ENCODE data around the gene RCSD1.
A peak's percentile ranks its signal among the peaks of the same experiment; 100 is the strongest.
"Not testable (repeated sequence)": the region's sequence is repeated elsewhere in the genome, so short reads cannot be mapped to it uniquely, and the experiment has no call there.

The RCSD1 gene

DNA sequence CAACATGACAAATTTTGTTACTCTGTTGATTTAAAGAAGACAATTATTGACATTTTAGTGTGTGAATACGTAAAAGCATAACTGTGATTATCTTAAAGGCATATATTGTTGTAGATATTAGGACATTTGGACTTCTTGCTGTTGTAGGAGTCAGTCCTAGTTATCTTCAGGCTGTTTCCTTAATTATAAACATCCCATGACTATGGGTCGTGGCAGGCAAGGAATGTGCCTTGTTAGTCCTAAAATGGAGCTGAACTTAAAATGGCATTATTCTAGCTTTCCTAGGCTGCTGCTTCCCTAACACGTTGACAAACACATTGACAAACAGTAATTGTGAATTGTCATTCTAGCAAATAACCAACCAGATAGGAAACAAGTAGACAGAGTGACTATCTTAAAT, 87.3 kb downstream of the RCSD1 start:
- no peak for DNase-seq

DNA sequence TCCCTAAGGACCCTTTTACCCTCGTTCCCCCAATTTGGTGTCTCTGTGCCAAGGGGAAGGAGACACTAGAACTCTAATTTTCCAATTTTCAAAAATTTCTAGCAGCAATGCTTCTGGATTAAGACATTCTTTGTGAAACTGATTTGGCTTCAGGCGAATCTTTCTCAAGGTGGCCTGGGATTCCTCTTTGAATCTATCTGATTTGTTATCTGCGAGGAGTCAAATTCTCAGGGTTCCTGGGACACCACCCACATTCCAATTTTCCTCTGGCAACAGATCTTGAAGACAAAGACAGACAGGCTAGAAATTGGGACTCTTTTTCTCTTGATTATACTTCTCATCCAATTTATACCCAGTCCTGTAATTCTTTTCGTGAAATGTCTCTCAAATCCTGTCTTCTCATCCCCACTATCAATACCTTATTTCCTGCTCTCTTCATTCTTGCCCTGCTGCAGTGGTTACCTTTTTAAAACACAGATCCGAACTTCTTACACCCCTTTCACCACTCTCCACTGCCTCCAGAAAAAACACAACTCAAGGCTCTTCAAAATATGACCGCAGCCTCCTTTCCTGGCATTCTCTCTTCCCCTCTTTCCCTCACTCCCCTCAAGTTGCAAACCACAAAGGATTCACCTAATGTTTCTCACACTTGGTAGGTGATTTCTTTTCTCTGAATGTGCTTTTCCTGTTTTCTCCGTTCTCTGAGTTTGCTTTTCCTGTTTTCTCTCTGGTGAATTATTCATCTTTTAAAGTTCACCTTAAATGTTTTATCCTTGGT, 89.1 kb downstream of the RCSD1 start:
- no peak for DNase-seq

DNA sequence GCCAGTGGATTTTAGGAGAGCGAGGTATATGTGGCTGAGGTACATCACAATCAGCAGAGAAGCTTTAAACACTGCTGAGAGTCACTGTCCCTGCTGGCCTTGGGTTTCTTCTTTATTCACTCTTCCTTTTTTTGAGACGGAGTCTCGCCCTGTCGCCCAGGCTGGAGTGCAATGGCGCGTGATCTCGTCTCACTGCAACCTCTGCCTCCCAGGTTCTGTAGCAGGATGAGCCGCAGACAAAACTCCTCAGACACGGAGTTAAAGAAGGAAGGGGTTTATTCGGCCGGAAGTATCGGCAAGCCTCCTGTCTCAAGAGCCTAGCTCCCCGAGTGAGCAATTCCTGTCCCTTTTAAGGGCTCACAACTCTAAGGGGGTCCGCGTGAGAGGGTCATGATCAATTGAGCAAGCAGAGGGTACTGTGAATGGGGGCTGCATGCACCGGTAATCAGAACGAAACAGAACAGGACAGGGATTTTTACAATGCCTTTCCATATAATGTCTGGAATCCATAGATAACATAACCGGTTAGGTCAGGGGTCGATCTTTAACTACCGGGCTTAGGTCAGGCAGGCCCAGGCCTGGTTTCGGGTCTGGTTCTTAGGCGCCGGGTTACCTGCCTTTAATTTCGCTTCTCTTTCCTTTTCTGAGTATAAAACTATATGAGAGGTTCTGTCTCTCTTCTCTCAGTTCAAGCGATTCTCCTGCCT, 89.8 kb downstream of the RCSD1 start:
- not testable (repeated sequence) for DNase-seq

DNA sequence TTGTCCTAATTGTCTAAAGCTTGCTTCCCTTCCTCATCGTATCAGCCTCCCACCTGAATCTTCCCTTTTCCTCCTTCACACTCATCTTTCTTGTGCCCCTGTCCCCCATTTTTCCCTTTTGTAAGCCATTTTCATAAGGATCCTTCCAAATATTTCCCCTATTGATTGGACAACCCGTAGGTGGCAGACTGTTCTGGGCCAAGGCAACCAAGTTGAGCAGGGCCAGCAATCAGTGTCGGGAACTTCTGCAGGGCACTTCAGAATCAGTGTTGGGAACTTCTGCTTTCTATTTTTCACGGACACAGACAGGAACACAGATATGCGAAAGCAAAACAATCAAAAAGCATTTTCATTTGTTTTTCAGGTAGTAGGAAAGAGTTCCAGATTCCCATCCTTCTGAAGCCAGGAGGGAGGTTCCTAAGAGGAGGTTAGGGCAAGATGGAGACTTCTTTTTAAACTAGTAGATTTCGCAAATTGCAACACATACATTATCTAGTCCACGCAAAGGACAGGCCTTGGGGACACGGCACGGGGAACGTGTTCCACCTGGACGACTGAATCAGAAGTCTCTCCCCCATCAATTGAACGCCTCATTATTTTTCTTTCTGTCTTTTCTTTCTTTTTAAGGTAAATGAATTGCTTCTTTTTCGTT, 91.1 kb downstream of the RCSD1 start:
- no peak for DNase-seq

DNA sequence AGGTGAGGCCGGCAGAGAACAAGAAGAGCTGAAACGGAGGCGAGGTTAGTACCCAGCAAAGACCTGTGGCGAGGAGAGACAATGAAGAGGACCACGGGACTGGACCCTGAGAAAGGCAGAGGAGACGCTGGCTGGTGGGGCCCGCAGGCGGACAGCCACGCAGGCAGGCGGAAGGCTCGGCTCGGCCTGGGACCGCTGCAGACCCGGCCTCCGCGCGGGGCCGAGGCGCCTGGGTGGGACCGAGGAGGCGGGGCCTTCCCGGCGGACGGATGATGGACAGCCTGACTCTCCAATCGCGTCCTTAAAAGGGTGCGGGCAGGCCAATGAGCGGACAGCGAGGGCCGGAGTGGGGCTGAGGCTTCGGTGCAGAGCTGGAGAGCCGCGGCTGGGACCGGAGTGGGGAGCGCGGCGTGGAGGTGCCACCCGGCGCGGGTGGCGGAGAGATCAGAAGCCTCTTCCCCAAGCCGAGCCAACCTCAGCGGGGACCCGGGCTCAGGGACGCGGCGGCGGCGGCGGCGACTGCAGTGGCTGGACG, 91.7 kb downstream of the RCSD1 start, which contains the start of gene MPZL1:
TSS of gene MPZL1 (plus strand) at position 366 of the 535 bp plus-strand sequence. CDS start 170 bp downstream, outside the sequence.
- peak; percentile 76 to 91 for DNase-seq

DNA sequence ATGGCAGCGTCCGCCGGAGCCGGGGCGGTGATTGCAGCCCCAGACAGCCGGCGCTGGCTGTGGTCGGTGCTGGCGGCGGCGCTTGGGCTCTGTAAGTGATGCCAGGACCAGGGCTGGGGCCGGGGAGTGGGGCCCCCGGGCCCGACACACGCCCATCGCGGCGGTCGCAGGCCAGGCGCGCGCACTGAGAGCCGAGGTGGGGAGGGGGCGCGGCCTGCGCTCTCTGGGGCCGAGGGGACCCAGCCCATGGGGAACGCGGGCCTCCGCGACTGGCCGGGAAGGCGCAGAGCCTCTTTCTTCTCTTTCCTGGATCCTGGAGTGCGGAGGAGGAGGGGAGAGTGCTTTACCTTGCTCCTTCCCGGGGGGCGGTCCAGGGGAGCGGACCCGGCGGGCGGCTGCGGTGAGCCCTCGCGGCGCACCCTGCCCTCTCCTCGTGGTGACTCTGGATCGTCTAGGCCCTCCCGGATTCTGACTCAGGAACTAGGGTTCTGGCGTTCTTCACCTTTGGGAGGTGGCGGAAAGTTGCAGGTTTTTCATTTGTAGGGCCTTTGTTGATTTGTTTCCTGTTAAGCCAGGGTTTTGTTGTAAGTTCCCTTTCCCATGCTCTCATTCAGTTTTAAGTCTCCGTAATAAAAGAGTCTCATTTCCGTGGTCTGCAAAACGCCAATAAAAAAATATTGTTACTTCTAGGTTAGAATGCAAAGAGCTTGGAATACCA, 92.3 kb downstream of the RCSD1 start:
- no peak for DNase-seq

DNA sequence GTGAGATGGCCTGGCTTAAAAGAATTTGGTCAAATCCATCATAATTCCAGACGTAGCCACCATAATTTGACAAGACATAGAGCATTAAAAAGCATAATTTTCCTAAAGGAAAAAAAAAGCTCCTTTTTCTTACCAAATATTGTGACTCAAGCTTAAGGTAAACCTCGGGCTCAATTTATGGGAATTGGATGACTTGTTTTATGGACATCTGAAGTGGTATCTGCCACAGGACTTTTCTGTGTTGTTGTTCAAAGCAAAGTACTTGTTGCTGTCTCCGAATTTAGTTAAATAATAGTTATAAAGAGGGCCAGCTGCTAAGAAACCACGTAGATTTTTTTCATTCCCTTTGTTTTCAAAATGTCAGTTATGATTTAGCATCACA, 92.8 kb downstream of the RCSD1 start:
- no peak for DNase-seq

DNA sequence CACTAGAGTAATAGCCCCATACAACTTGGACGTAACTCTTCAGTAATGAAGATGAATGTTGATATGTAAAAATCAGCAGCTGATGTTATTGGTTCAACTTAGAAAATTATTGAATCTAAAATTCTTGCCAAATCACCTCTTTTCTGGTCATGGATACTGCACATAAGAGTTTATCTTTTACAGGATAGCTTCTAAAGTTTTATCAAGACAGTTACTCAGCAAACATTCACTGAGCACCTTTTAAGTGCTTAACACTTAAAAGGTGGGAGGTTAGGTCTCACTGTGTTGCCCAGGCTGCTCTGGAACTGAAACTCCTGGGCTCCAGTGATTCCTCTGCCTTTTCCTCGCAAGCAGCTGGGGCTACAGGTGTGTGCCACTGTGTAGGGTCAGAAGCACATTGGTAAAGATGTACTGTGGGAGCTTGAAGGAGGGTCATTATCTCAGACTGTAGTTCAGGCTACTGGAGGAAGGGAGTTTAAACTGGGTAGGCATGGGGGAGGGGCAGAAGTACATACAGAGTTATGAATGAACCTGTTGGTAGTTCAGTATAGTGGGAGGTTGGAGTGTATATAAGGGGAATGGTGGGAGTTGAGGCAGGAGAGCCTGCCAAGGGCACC, 93.8 kb downstream of the RCSD1 start:
- DNase-seq = no peak

DNA sequence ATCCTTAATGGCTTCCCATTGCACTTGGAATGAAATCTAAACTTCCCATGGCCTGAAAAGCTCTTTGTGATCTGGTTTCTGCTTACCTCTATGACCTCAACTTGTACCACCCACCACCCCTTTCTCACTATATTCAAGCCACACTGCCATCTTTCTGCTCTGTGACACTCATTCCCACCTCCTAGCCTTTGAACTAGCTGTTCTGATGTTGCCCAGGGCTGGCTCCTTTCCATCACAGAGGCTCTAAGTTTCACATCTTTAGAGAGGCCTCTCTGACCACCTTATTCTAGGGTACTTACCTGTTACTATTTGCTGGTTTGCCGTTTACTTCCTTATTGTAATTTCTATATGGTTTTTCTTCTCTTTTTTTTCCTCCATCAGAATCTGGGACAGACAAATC, 96.0 kb downstream of the RCSD1 start:
- DNase-seq = no peak

DNA sequence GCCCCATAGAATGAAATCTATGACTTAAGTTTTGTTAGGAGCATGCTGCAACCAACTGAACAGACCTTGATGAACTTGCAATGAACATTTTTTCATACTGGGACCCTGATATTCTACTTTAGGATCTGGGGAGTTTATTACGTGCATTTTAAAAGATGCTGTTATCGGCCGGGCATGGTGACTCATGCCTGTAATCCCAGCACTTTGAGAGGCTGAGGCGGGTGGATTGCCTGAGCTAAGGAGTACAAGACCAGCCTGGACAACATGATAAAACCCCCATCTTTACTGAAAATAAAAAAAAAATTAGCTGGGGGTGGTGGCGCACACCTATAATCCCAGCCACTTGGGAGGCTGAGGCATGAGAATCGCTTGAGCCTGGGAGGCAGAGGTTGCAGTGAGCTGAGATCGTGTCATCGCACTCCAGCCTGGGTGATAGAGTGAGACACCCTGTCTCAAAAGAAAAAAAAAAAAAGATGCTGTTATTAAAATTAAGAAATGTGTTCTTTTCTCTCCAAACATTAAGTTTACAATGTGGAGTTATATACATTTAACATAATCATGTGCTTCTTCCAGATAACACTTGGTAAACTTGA, 98.9 kb downstream of the RCSD1 start:
- no peak for DNase-seq

DNA sequence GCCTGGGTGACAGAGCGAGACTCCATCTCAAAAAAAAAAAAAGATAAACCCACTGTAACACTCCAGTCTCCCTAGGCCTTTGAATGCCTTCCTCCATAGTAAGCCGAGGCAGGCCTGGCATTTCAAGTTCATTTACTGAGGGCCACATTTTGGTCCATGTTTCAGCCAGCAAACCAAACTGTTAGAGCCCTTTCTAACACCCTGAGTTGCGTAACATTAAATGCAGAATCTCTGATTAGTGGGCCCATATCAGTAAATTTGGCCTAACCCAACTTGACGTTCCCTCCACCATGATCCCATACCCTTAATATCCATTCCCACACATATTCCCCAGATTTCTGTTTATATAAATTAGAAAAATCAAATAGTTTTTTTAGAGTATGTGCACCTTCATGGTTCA, 104.2 kb downstream of the RCSD1 start:
- no peak for DNase-seq

DNA sequence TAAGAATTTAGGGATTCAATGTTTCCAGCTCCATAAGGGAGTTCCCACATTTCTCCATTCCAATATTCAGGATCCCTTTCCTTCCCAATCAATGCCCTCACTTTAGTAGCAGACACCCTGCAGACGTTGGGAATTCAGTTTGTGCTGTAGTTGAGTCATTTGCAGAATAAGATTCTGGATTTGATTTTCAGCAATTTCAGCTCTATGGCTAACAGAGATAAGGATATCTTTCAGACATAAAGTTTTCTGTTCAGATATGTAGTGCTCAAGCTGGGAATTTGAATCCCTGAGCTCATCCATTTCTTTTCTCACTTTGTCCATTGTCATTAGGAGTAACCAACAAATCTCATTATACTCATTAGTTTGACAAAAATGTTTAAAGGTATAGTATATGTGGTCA, 104.8 kb downstream of the RCSD1 start:
- DNase-seq = no peak

DNA sequence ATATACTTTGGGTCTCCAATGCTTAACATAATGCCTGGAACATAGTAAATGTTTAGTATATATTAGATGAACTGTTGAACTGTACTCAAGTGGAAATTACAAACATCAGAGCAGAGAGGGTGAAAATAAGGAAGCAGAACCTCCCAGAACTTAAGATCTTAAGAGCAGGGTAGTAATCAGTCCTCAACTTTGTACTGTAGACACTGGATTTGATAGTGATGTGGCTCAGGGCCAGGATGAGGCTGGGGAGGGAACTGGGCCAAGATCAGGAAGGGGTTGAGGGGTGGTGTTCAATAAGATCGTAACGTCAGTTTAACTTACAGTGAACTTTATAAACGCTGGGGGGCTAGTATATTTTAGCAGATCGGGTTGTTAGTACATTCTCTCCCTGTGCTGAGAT, 107.1 kb downstream of the RCSD1 start:
- no peak for DNase-seq

DNA sequence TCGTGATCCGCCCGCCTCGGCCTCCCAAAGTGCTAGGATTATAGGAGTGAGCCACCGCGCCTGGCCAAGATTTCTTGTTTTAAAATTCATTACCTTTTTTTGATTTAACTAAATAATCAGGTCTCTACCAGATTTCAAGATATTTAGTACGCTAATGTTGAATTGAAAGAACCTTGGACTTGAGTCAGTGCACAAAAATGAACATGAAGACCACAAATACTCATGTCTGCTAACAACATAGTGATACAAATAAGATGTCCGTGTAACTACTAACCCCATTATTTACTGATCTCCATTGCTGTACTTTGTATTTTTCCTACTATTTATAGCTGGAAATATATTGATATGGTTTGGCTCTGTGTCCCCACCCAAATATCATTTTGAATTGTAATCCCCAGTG, 108.1 kb downstream of the RCSD1 start:
- DNase-seq = no peak

DNA sequence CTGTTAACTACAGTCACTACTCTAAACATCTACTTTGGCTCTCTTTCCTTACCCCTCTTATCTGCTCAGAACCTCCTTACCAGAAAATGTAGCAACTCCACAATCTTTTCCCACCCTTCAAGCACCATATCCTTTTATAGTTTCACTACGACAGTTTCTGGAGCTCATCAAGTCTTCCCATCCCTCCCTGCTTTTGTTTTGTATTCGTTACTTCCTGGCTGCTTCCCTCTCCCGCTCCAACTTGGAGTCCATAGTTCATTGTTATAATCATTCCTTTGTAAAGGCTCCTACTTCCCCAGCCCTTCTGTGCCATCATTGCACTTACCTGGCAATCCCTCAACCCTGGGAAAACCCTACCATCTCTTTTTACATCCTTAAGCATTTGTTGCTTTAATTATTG, 109.7 kb downstream of the RCSD1 start:
- DNase-seq = no peak

DNA sequence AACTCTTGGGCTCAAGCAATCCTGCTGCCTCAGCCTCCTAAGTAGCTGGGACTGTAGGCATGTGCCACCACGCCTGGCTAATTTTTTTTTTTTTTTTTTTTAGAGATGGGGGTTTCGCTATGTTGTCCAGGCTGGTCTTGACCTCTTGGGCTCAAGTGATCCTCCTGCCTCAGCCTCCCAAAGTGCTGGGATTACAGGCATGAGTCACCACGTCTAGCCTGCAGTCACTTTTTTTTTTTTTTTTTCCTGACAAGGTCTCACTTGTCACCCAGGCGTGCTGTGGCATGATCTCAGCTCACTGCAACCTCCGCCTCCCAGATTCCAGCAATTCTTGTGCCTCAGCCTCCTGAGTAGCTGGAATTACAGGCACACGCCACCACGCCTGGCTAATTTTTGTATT, 111.1 kb downstream of the RCSD1 start:
- not testable (repeated sequence) for DNase-seq

DNA sequence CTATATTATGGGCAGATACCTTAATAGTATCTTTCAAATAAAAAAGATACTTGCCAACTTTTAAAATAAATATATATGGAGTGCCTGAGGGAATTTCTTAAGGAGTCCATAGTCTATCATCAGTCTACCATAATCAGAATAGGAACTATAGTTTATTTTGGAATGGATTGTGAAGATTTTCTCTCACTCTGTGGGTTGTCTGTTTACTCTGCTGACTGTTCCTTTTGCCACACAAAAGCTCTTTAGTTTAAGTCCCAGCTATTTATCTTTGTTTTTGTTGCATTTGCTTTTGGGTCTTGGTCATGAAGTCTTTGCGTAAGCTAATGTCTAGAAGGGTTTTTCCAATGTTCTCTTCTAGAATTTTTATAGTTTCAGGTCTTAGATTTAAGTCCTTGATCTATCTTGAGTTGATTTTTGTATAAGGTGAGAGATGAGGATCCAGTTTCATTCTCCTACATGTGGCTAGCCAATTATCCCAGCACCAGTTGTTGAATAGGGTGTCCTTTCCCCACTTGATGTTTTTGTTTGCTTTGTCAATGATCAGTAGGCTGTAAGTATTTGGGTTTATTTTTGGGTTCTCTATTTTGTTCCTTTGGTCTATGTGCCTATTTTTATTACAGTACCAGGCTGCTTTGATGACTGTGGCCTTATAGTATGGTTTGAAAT, 112.5 kb downstream of the RCSD1 start:
- DNase-seq = not testable (repeated sequence)

DNA sequence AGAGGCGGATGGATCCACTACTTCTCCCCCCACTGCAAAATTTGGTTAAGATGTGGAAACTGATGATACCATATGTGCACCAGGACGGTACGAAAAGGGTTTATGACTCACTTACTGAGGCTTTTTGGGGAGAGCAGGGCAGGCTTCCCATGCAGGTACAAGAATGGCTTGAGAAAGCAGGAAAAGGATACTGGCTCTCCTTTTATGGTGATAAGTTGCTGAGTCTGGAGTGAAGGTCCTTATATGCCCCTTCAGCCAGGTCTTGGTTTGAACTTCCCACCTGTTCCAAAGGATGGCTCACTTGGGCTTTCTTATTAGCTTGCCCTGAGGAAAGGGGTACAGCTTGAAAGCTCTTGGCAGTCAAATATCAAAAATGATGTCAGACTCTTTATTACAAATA, 114.9 kb downstream of the RCSD1 start:
- no peak for DNase-seq

DNA sequence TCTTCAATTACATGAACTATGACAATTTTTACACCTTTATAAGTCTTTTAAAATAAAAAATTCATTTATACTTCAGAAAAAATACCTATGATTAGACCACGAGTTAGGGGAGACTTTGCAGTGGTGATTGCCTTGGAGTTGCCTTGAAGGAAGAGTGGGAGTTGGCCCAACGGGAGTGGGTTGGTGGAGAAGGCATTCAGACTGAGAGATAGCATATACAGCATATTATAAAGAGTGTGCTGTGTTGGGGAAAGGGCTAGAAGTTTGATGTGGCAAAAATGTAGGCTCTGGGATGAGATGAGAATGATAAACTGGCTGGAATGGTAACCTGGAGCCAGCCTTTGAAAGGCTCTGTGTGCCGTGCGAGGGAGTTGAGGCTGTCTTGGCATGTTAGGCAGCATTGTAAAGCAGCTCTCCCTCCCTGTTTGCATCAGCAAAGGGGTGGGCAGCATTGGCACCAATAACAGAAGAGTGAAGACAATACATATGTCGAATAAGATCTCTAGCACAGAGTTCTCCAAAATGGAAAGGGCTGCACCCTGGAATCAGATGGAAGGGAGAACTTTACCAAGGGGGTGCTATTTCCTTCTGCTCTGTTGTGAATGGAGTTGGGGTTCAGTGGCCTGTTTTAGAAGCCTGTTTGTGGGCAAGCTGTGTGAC, 116.1 kb downstream of the RCSD1 start:
- DNase-seq = no peak

DNA sequence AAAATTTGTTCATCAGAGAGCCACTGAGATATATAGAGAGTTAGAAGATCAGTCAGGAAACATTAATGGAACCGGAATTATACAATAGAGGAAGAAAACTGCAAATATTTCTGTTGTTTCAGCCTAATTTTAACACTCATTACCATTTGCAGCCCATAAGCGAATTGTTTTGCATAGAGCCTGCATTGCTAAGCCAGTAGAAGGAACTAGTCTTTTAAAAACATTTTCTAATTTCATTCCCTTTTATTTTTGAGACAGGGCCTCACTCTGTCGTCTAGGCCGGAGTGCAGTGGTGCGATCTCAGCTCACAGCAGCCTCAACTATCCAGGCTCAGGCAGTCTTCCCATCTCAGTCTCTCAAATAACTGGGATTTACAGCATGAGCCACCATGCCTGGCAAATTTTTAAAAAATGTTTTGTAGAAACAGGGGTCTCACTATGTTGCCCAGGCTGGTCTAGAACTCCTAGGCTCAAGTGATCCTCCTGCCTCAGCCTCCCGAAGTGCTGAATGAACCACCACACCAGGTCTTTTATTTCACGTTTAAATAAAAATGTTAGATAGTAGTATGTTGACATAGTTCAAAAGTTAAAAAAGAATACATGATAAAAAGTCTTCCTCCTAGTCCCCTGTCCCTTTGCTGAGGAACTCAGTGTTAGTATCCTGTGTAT, 117.1 kb downstream of the RCSD1 start:
- no peak for DNase-seq
